Osteoblast (primary cell): Measurements from ENCODE around the gene FAM174C. TPM values are rescaled to one million over a fixed set of nuclear protein-coding genes. Genes with fewer than 3 reads are reported as not detected.

Experiments used
- DNase-seq: peaks from one replicate; pipeline ENCODE4 v3.0.0; 2011; ENCODE audit warnings: low spot score, mixed read lengths; ENCODE audit not compliant: insufficient read length; ENCODE audit errors: missing footprints
- H2AFZ ChIP-seq: 2 replicates; pipeline ENCODE4 v1.6.0; 2011; ENCODE audit warnings: mild to moderate bottlenecking, low read length
- H3K27ac ChIP-seq: 2 replicates; pipeline ENCODE4 v1.5.1; 2011; ENCODE audit warnings: mild to moderate bottlenecking, low read depth, low read length, moderate library complexity
- H3K27me3 ChIP-seq: 2 replicates; pipeline ENCODE4 v1.6.0; 2012; ENCODE audit warnings: mild to moderate bottlenecking, control low read depth, inconsistent platforms, low read length, moderate library complexity; ENCODE audit not compliant: insufficient read depth
- H3K36me3 ChIP-seq: 2 replicates; pipeline ENCODE4 v1.5.1; 2011; ENCODE audit warnings: mild to moderate bottlenecking, low read length, control low read depth, moderate library complexity; ENCODE audit not compliant: insufficient read depth
- H3K4me1 ChIP-seq: 2 replicates; pipeline ENCODE4 v1.5.1; 2011; ENCODE audit warnings: mild to moderate bottlenecking, low read length, control low read depth, moderate library complexity; ENCODE audit not compliant: insufficient read depth
- H3K4me2 ChIP-seq: 2 replicates; pipeline ENCODE4 v1.6.0; 2011; ENCODE audit warnings: mild to moderate bottlenecking, low read length; ENCODE audit not compliant: insufficient read depth
- H3K4me3 ChIP-seq: fragments of 200-600 bp; sonication (generic); 3 replicates; pipeline ENCODE4 v1.5.1; 2012; ENCODE audit warnings: mild to moderate bottlenecking, low read length, inconsistent platforms; ENCODE audit not compliant: insufficient read depth
- H3K79me2 ChIP-seq: 2 replicates; pipeline ENCODE4 v1.6.0; 2012; ENCODE audit warnings: mild to moderate bottlenecking, low read length, control low read depth, inconsistent platforms; ENCODE audit not compliant: insufficient read depth
- H3K9me3 ChIP-seq: 2 replicates; pipeline ENCODE4 v1.5.1; 2011; ENCODE audit warnings: low read depth, low read length, control low read depth
- H4K20me1 ChIP-seq: 2 replicates; pipeline ENCODE4 v1.6.0; 2012; ENCODE audit warnings: mild to moderate bottlenecking, low read length, control low read depth; ENCODE audit not compliant: insufficient read depth
- total RNA-seq: library from RNA; depleted of rRNA; stranded (reverse); fragments of >200 nt; gene quantifications from 2 replicates; pipeline ENCODE4 v1.2.3, GENCODE V29; 2012
- TF ChIP-seq, protein P1 (sequence below): IDR thresholded peaks from 2 replicates; pipeline ENCODE4 v1.5.1; 2011; ENCODE audit warnings: mild to moderate bottlenecking, low read depth, low read length, moderate library complexity; ENCODE audit errors: extremely low read depth

FAM174C gene
- total RNA-seq, 1 donor = 25.0 TPM

DNA sequence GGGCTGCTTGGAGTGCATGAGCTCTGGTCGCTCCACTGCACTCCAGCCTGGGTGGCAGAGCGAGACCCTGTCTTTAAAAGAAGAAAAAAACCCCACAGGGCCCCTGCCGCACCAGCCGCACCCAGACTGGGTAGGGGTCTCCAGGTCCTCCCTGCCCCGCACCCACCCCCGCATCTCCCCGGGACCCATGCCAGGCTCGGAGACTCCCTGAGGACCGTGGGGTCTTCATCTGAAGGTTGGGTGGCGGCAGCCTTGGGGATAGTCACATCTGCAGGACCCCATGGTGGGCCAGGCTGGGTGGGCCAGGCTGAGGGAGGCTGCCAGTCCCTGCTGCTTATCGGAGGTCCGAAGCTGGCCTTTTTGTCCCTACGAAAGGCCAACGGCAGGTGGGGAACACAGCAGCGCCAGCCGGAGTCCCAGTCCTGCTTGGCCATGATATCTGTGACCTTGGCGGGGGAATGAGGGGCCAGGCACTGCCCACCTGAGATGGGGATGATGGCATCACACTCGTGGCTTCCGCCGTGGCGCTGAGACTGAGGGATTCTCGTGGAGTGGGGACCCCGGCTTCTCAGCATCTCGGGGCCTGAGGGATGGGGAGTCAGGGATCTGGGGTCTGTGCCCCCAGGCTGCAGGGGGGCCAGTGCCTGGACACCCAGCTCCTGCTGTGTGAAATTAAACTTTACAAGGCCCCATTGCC, 21.4 kb downstream of the FAM174C start:
- Histone ChIP-seq H3K27ac (no peak overlapping the region), H3K4me1 (no peaks in the 10 kb centered on the region), H4K20me1 (no peaks in the 10 kb centered on the region), H3K36me3 (no peaks in the 10 kb centered on the region), H3K9me3 (no peaks in the 10 kb centered on the region), H3K27me3 (peaks cover 2% of the 10 kb centered on the region), H2AFZ (no peak overlapping the region), H3K4me3 (no peak overlapping the region), H3K4me2 (no peak overlapping the region), H3K79me2 (no peaks in the 10 kb centered on the region)
- no peak for DNase-seq
- TF ChIP-seq, protein P1, sequence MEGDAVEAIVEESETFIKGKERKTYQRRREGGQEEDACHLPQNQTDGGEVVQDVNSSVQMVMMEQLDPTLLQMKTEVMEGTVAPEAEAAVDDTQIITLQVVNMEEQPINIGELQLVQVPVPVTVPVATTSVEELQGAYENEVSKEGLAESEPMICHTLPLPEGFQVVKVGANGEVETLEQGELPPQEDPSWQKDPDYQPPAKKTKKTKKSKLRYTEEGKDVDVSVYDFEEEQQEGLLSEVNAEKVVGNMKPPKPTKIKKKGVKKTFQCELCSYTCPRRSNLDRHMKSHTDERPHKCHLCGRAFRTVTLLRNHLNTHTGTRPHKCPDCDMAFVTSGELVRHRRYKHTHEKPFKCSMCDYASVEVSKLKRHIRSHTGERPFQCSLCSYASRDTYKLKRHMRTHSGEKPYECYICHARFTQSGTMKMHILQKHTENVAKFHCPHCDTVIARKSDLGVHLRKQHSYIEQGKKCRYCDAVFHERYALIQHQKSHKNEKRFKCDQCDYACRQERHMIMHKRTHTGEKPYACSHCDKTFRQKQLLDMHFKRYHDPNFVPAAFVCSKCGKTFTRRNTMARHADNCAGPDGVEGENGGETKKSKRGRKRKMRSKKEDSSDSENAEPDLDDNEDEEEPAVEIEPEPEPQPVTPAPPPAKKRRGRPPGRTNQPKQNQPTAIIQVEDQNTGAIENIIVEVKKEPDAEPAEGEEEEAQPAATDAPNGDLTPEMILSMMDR = no peak

DNA sequence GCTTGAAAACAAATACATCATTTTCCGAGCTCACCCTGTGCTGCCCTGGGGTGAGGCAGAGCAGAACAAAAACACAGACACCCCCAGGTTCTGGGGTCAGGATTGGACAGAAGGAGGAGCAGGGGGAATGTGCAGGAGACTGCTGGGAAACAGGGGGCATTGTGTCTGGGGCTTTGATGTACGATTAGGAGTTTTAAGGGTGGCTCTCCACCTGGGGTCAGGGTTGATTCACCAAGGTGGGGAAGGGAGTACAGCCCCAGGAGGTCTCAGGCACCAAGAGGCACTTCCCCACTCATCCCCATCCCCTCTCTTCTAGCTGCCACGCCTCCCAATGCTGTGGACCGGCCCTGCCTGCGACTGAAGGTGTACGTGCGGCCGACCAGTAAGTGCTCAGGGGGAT, 22.9 kb downstream of the FAM174C start:
- H3K36me3 ChIP-seq = no peaks in the 10 kb centered on the region
- no peak overlapping the region for H3K4me2 ChIP-seq
- no peak overlapping the region for H2AFZ ChIP-seq
- no peak for DNase-seq
- no peaks in the 10 kb centered on the region for H4K20me1 ChIP-seq
- H3K27ac ChIP-seq = no peak overlapping the region
- no peaks in the 10 kb centered on the region for H3K9me3 ChIP-seq
- H3K27me3 ChIP-seq = peaks cover 12% of the 10 kb centered on the region
- TF ChIP-seq, protein P1 = no peak
- no peak overlapping the region for H3K4me3 ChIP-seq
- H3K4me1 ChIP-seq = no peaks in the 10 kb centered on the region
- no peaks in the 10 kb centered on the region for H3K79me2 ChIP-seq

DNA sequence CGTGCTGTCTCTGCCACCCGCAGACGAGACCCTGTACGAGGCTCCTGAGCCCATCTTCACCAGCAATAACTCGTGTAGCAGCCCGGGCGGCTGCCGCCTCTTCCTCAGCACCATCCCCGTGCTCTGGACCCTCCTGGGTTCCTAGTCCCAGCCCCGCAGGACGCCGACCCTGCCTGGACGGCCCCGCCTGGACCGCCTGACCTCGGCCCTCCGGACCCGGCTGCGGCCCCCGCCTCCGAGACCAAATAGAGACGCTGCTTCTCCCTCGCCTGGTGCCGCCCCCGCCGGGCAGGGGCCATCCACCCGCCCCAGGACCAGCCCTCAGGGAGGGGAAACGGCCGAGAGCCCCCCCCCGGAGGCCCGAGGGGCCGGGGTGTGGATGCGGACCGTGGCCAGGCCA, 24.5 kb downstream of the FAM174C start:
- H3K27me3 ChIP-seq = peaks cover 12% of the 10 kb centered on the region
- H3K27ac ChIP-seq = no peak overlapping the region
- no peaks in the 10 kb centered on the region for H3K79me2 ChIP-seq
- H2AFZ ChIP-seq = no peak overlapping the region
- H3K4me2 ChIP-seq = no peak overlapping the region
- no peaks in the 10 kb centered on the region for H3K9me3 ChIP-seq
- no peak overlapping the region for H3K4me3 ChIP-seq
- DNase-seq = no peak
- TF ChIP-seq, protein P1 = no peak
- no peaks in the 10 kb centered on the region for H4K20me1 ChIP-seq
- H3K36me3 ChIP-seq = no peaks in the 10 kb centered on the region
- H3K4me1 ChIP-seq = no peaks in the 10 kb centered on the region

DNA sequence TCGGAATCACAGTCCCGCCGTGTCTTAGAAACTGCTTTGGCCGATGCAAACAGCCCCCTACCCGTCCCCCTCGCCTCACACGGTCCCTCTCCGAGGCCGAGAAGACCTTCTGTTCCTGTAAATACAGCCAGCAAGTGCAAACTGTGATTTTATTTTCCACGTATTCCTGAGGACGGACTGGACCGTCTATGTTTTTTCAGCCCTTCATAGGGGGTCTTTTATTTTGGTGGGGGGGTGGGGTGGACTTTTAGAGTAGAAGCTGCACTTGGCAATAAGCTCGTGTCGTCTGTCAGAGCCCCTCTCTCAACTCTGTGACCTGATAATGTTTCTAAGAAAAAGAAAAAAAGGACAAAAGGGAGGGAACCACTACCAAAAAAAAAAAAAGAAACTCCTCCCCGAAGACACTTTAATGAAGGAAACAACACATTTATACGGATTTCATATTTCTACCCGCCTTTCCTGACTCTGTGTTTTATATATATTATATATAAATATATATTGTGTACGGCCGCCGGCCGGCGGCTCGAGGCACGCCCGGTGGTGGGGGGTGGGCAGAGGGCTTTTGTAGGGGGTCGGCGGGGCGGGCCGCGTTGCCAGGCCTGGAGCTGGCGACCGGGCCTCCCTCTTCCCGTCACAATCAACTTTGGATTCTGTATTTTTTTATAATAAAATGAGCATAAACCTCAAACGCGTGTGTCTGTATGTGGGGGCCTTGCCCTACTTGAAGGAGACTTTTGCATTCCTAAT, 25.6 kb downstream of the FAM174C start:
- Histone ChIP-seq H3K27ac (no peak overlapping the region), H3K36me3 (no peaks in the 10 kb centered on the region), H3K27me3 (peaks cover 12% of the 10 kb centered on the region), H3K4me2 (no peak overlapping the region), H4K20me1 (no peaks in the 10 kb centered on the region), H3K4me3 (no peak overlapping the region), H2AFZ (no peak overlapping the region), H3K9me3 (no peaks in the 10 kb centered on the region), H3K4me1 (no peaks in the 10 kb centered on the region), H3K79me2 (no peaks in the 10 kb centered on the region)
- no peak for DNase-seq
- TF ChIP-seq, protein P1 = no peak
